Germinal center (tissue), 1 donor: Measurements from ENCODE around the gene FNDC8.
"Not testable (repeated sequence)": the region's sequence is repeated elsewhere in the genome, so short reads cannot be mapped to it uniquely, and the experiment has no call there.

Experiments
- DNase-seq: peaks from one replicate; pipeline ENCODE4 v3.0.0; 2012; ENCODE audit warnings: mixed read lengths, low spot score

Gene FNDC8

GRCh38 chr17:35121315-35121714 is at the start of gene FNDC8:
FNDC8 (plus strand) TSS chr17:35121615; CDS start chr17:35121694, 79 bp downstream.
- DNase-seq = no peak

- DNase-seq = no peak
These were observed 48.1 kb upstream of the FNDC8 start for GRCh38 chr17:35073183-35073790.

GRCh38 chr17:35073991-35074627 is 47.3 kb upstream of the FNDC8 start:
- DNase-seq = no peak

- no peak for DNase-seq
These were observed 46.4 kb upstream of the FNDC8 start for GRCh38 chr17:35074711-35075707.

GRCh38 chr17:35076874-35077273 is 44.5 kb upstream of the FNDC8 start:
- no peak for DNase-seq

GRCh38 chr17:35079547-35080423 is 41.6 kb upstream of the FNDC8 start:
- DNase-seq = no peak

- peak; percentile 15 for DNase-seq
These were observed 40.9 kb upstream of the FNDC8 start for GRCh38 chr17:35080536-35080935.

- no peak for DNase-seq
These were observed 39.8 kb upstream of the FNDC8 start for GRCh38 chr17:35081638-35082037.

GRCh38 chr17:35082073-35082657 is 39.2 kb upstream of the FNDC8 start:
- DNase-seq = no peak

GRCh38 chr17:35083071-35083470 is 38.3 kb upstream of the FNDC8 start:
- DNase-seq = no peak

- no peak for DNase-seq
These were observed 36.4 kb upstream of the FNDC8 start for GRCh38 chr17:35084987-35085386.

- DNase-seq = no peak
These were observed 35.3 kb upstream of the FNDC8 start for GRCh38 chr17:35086164-35086563.

GRCh38 chr17:35086931-35087573 is 34.4 kb upstream of the FNDC8 start:
- no peak for DNase-seq

GRCh38 chr17:35087731-35088355 is 33.6 kb upstream of the FNDC8 start:
- no peak for DNase-seq

GRCh38 chr17:35088356-35088880 is 33.0 kb upstream of the FNDC8 start:
- DNase-seq = no peak

GRCh38 chr17:35088881-35089585 is 32.4 kb upstream of the FNDC8 start:
- peak; percentile 90 for DNase-seq

GRCh38 chr17:35089586-35090296 is 31.7 kb upstream of the FNDC8 start:
- peak; percentile 29 for DNase-seq

- not testable (repeated sequence) for DNase-seq
These were observed 30.7 kb upstream of the FNDC8 start for GRCh38 chr17:35090707-35091106.

GRCh38 chr17:35094902-35095301 is 26.5 kb upstream of the FNDC8 start:
- no peak for DNase-seq
